GM19397 (cell line): ENCODE measurements around the gene OGDHL.
"Not testable (repeated sequence)": the region's sequence is repeated elsewhere in the genome, so short reads cannot be mapped to it uniquely, and the experiment has no call there.

ENCODE experiments used
- ATAC-seq: cut with Tn5 transposase; IDR thresholded peaks from one replicate; pipeline ENCODE4 v1.9.1; 2021; ENCODE audit warnings: mild to moderate bottlenecking, moderate library complexity; ENCODE audit not compliant: unreplicated experiment

The OGDHL gene

GRCh38 chr10:49756641-49757040 lies 5.5 kb downstream of the OGDHL start:
- no peak for ATAC-seq

GRCh38 chr10:49756031-49756430 lies 6.1 kb downstream of the OGDHL start:
- ATAC-seq, result no peak

GRCh38 chr10:49754951-49755350 lies 7.2 kb downstream of the OGDHL start:
- not testable (repeated sequence) for ATAC-seq

DNA sequence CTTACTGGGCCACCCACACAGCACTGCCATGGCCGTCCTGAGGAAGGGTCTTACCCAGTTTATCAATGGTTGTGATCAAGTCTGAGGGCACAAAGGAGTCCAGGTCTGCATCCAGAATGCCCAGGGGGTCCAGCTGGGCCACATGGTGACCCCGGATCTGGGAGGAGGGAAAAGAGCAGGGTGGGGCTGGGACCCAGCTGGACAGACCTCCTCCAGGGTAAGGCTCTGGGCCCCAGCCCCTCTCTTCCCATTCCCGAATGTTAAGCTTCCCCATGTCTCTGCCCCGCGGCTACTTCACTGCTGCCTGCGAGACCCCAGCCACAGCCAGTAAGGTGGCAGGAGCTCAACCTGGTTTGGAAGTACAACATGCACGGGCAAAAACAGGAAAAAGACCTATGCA lies 9.5 kb downstream of the OGDHL start:
- no peak for ATAC-seq

GRCh38 chr10:49751636-49752510 lies 10.2 kb downstream of the OGDHL start:
- no peak for ATAC-seq

DNA sequence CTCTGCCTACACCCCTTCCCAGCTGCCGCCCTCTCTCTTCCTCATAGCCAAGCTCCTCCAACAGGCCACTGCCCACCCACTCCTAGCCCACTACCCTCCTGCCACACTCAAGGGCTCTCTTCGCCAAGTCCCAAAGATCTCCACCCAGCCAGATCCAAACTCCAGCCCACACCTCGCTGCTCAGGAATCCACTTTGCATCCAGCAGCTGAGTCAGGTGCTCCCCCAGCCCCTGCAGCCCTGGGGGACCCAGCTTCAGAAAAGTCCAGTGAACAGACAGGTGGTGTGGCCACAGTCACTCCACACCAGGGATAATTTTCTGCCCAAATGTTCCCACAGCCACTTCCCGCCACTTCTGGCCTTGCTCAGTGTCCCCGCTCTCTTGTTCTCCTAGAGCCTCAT lies 10.9 kb downstream of the OGDHL start:
- no peak for ATAC-seq

DNA sequence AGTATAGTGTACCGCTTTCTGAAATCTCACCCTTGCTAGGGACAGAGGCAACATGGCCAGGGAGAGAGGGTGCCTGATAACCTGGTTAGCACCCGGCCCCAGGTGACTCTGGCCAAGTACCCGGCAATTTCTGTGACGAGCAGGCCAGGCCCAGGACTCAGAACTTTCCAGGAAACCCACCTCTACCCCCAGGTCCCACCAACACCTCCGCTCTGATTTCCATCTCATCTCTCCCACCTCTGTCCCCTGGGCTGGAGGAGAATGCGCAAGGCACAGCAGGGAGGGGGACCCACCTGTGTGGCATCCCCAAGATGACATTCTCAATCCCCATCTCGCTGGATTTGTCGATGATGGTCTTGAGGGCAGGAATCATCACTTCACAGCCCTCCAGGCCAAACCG lies 11.6 kb downstream of the OGDHL start:
- no peak for ATAC-seq

DNA sequence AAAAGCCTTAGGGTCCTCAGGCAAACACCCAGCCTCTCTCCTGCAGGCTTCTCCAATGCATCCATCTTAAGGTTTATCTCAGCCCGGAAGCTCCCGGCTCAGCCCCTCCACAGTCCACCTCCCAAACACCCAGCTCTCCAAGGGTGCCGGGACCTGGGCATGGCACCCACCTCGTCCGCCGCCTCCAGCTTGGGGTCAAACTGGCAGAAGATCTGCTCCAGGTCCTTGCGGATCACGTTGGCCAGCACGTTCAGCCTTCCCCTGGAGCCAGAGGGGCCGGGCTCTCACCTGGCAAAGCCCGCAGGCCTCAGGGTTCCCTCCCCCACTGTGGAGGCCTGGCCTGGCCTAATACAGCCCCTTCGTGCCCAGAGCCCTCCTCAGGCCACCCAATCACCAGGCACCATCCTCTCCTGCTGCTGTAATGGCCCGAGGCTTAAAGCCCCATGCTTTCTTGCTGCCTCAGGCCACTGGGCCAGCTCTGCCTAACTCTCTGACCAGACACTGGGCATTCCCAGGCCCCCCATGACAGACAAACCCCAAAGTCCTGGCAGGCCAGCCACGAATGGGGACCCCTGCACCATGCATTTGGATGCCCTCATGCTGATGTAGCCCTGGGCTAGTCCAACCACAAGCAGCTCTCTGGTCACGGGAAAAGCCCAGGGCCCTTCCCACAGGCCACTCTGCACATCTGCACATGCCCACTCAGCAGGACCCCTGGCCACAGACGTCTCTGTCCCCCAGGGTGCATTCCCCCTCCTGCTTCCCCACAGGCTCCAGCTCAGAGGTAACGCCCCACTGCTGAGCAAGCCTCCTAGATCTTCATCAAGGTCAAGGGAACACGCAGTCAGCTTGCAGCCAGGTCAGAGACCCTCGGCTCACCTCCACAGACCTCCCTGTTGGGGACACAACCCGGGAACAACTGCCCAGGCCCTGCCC lies 12.3 kb downstream of the OGDHL start:
- no peak for ATAC-seq

DNA sequence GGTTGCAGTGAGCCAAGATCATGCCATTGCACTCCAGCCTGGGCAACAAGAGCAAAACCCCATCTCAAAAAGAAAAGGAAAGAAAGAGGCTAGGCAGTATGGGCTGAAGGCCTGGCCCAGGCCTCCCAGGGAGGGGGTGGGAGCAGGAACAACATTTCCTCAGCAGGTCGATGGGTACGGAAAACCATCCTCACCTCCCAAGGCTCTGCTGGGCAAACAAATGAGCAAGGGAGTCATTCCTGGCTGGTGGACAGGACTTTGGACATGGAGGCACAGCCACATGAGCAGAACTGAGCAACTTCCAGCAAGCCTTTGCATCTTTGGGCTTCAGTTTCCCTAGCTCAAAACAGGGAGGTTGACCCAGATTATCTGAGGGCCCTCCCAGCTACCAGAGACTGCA lies 13.0 kb downstream of the OGDHL start:
- ATAC-seq, result no peak

DNA sequence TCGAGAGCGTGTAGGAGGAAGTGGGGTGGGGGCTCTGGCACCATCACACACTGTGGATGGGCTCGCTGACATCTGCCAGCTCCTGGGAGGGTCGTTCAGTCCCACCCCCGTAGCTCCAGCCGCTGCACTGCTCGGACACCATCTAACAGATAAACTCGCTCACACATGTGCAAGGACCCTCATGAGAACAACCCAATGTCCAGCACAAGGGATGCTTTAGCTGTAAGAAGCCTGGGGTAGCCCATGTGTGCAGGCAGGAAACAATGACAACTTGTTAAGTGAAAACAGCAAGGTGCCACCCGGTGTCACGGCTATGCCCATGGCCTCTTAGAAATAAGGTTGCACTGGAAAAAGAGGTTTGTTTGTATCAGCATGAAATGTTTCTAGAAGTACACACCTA lies 14.1 kb downstream of the OGDHL start:
- no peak for ATAC-seq

DNA sequence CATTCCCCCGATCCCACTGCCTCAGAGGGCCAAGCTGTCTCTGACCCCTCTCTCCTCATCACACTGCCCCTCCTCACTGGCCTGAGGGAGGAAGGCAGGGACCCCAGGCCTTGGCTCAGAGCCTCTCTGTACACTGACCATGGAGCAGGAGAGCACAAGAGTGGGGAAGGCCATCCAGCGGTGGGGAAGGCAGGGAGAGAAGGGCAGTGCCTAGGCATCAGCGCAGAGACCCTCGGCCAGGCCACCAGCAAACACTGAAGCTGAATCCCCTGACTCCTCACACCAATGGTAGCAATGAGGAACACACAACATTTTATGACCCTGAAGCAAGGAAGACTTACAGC lies 14.8 kb downstream of the OGDHL start:
- ATAC-seq, result no peak

DNA sequence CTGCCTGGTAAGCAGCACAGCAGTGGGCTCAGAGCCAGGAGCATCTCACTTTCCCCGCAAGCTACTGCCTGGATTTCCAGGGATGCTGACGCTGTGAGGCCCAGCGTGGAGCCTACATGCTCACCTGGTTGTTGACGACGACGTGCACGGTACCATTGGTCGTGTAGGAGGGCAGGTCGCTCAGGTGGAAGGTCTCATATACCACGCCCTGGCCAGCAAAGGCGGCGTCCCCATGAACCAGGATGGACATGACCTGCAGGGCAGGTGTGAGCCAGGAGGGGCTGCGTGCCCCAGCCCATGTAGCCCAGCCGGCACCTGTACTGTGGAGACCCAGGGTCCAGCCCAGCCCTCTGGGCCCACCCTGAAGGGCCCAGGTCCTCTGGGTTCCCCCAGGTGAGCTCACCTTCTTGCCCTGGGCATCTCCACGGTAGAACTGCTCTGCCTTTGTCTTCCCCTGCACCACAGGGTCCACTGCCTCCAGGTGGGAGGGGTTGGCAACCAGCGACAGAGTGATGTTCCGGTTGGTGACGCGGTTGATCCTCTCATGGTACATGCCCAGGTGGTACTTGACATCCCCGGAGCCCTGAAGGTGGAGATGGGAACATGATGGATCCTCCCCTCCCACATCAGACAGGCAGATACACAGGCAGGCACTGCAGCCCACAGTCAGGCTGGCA lies 15.4 kb downstream of the OGDHL start:
- no peak for ATAC-seq

DNA sequence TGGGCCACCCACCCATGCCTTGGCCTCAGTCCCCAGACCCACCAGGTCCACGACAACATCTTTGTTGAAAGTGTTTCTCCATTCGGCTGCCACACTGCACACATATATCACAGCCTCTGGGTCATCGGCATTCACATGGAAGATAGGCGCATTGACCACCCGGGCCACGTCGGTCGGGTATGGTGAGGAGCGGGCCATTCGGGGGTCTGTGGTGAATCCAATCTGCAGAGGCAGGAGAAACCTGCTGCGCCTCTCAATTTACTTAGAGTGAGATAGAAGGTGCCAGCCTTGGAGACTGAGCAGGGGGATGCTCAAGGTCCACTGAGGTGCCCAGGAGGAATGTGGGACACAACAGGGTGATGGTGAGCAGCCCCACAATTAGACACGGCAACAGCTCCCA lies 16.4 kb downstream of the OGDHL start:
- no peak for ATAC-seq

DNA sequence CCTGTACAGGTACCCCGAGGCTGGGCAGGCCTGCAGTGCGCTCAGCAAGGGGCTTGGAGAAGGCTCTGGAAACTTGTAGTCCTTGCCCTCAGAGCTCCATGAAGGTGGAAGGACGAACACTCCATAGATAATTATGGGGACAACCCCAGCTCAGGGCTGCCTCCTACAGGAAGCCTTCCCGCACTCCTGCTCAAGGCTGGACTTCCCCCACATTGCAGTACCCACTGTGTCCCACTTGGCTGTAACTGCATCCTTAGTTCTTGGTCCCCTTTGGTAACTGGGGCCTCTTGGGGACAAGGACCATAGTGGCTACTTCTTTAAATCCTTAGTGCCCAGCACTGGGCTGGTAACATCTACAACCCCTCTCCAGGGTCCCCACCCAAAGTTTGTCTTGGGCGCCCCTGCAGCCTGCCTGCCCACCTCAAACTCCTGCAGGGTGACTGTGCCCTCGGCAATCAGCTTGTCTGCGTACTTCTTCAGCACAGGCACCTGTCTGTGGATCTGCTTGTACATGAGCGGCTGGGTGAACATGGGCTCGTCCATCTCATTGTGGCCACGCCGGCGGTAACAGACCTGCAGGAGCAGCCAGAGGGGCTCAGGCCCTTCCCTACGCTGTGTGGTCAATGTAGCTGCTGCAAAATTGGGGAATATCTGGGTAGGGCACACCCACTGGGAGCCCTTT lies 17.1 kb downstream of the OGDHL start:
- ATAC-seq, result no peak

GRCh38 chr10:49744091-49744685 lies 17.9 kb downstream of the OGDHL start:
- ATAC-seq, result no peak

DNA sequence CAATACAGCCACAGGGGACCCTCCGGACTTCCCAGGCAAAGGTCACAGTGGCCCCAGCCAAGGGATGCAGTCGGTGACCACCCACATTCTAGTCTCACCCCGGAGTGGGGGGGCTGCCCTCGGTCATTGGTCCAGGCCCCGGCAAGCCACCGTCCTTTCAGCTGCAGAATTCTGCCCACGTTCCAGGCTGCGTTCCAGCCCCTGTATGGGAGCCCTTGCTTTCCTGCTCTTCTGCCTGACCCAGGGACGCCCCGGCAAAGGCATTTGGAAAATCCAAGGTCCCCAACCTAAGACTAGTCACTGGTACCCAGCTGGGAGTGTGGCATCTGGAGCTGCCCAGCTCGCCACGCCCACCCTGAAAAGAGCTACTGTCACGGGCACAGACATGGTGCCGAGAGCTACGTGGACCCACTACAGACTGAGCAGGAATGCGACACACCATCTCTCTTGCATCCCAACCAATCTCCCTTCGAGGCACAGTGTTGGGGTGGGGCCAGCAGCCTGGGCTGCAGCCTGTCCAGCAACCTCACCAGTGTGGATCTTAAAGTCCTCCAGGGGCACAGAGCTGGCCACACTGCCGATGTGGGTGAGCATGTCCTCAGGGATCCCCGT lies 18.6 kb downstream of the OGDHL start:
- ATAC-seq, result no peak

DNA sequence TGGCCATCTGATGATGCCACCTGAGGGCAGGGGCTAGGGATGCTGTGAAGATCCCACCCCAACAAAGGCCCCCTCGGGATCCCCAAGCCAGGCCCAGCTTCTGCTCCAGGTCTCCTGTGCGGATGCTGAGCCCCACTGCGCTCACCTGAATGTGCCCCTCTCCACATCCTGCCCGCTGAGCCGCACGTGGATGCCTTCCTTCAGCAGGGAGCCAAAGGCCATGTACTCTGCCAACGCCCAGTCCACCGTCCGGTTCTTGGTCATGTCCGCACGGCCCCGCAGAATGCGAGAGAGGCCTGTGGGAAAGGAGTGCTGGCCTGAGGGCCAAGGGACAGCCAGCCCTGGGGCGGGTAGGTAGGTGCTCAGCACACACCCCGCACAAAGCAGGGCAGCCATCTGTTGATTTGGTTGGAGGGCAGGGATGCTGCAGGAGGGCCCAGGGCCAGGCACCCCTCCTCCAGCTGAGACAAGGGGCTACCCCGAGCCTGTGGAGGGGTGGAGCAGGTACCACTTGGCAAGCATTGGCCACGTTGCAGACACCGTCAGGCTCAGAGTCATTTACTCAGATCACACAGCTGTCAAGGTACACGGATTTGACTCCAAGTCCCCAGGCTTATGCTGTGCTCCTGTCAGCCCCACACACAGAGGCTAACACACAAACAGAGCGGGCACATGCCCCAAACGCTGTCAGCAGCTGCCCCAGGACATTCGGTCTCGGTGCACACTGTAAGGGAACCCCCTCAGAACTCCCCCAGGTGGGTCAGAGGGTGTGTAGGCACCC lies 19.2 kb downstream of the OGDHL start:
- no peak for ATAC-seq

GRCh38 chr10:49741108-49741995 lies 20.8 kb downstream of the OGDHL start:
- no peak for ATAC-seq
